HEK293T (cell line): ENCODE measurements around the gene FHL1.
A peak's percentile ranks its signal among the peaks of the same experiment; 100 is the strongest.

Source experiments
- CTCF ChIA-PET: fragments of 350-600 bp; formaldehyde crosslinking; extraction: SDS; loops from one replicate; lab custom pipeline; 2021; ENCODE audit warnings: antibody characterized with exemption, inconsistent platforms; lab: Yijun Ruan, JAX
- POLR2A ChIA-PET: fragments of 350-600 bp; formaldehyde crosslinking; extraction: SDS; loops from one replicate; lab custom pipeline; 2020; ENCODE audit warnings: antibody characterized with exemption, inconsistent platforms; lab: Yijun Ruan, JAX
- DNase-seq: peaks from one replicate; pipeline ENCODE4 v3.0.0; 2012; ENCODE audit warnings: mixed read lengths; ENCODE audit errors: extremely low spot score
- ARNT ChIP-seq: fragments of 450-650 bp; IDR thresholded peaks from 2 replicates; pipeline ENCODE4 v1.6.1; 2017; ENCODE audit warnings: mild to moderate bottlenecking
- BHLHE40 ChIP-seq: fragments of 450-650 bp; IDR thresholded peaks from 2 replicates; pipeline ENCODE4 v1.6.1; 2016; ENCODE audit warnings: mild to moderate bottlenecking, moderate library complexity, borderline replicate concordance
- CTBP1 ChIP-seq: fragments of 450-650 bp; IDR thresholded peaks from 2 replicates; pipeline ENCODE4 v1.6.1; 2016; ENCODE audit warnings: borderline replicate concordance
- ELF4 ChIP-seq: fragments of 450-650 bp; IDR thresholded peaks from 2 replicates; pipeline ENCODE4 v1.6.1; 2017; ENCODE audit warnings: antibody characterized with exemption
- FOXA1 ChIP-seq: fragments of 450-650 bp; IDR thresholded peaks from 2 replicates; pipeline ENCODE4 v1.6.1; 2016; ENCODE audit warnings: mild to moderate bottlenecking
- FOXK2 ChIP-seq: fragments of 450-650 bp; IDR thresholded peaks from 2 replicates; pipeline ENCODE4 v1.6.1; 2016; ENCODE audit warnings: mild to moderate bottlenecking
- FOXM1 ChIP-seq: fragments of 450-650 bp; IDR thresholded peaks from 2 replicates; pipeline ENCODE4 v1.6.1; 2017; ENCODE audit warnings: mild to moderate bottlenecking, borderline replicate concordance
- HDGF ChIP-seq: fragments of 450-650 bp; IDR thresholded peaks from 2 replicates; pipeline ENCODE4 v1.6.1; 2017; ENCODE audit warnings: antibody characterized with exemption, borderline replicate concordance
- L3MBTL2 ChIP-seq: fragments of 450-650 bp; conservative IDR thresholded peaks from 2 replicates; pipeline ENCODE4 v1.6.1; 2016; ENCODE audit warnings: mild to moderate bottlenecking
- LEF1 ChIP-seq: fragments of 450-650 bp; IDR thresholded peaks from 2 replicates; pipeline ENCODE4 v1.6.1; 2017; ENCODE audit warnings: mild to moderate bottlenecking, borderline replicate concordance
- NFRKB ChIP-seq: fragments of 450-650 bp; IDR thresholded peaks from 2 replicates; pipeline ENCODE4 v1.6.1; 2016; ENCODE audit warnings: mild to moderate bottlenecking, moderate library complexity
- SP1 ChIP-seq: fragments of 450-650 bp; IDR thresholded peaks from 2 replicates; pipeline ENCODE4 v1.6.1; 2017
- SUZ12 ChIP-seq: fragments of 450-650 bp; IDR thresholded peaks from 2 replicates; pipeline ENCODE4 v1.6.1; 2016; ENCODE audit warnings: mild to moderate bottlenecking
- TARDBP ChIP-seq: fragments of 450-650 bp; IDR thresholded peaks from 2 replicates; pipeline ENCODE4 v1.6.1; 2016
- ZNF384 ChIP-seq: fragments of 450-650 bp; IDR thresholded peaks from 2 replicates; pipeline ENCODE4 v1.6.1; 2016
- TF ChIP-seq, protein P1 (sequence below): fragments of 450-650 bp; IDR thresholded peaks from 2 replicates; pipeline ENCODE4 v1.6.1; 2016

FHL1 gene

DNA sequence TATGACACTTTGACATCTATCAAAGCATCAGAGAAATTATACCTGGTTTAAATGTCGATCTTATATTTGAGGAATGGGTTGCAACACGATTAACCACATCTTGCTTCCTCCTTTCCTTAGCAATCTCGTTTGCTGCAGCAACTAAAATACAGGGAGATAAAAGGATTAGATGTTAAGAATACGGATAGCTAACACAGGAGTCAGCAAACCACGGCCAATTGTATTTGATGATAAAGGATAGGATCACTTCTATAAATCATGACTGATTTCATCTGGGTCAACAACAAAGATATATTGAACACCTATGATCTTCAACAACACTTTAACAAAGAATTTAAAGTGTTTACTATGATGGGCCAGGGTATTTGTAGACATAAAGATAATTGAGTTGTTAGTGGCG lies 98.9 kb downstream of the FHL1 start:
- CTCF ChIA-PET = no interaction called here

GRCh38 chrX:136250191-136251040 lies 103.1 kb downstream of the FHL1 start:
- ChIA-PET POLR2A (interaction anchor here (0.7 kb wide), 1 partner anchor 29 kb away, joined by 3 read pairs; no protein-coding TSS in a partner anchor), CTCF (no interaction called here)
- DNase-seq = peak; percentile 41
- TF ChIP-seq, protein P1, sequence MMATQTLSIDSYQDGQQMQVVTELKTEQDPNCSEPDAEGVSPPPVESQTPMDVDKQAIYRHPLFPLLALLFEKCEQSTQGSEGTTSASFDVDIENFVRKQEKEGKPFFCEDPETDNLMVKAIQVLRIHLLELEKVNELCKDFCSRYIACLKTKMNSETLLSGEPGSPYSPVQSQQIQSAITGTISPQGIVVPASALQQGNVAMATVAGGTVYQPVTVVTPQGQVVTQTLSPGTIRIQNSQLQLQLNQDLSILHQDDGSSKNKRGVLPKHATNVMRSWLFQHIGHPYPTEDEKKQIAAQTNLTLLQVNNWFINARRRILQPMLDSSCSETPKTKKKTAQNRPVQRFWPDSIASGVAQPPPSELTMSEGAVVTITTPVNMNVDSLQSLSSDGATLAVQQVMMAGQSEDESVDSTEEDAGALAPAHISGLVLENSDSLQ = no peak
- TF ChIP-seq HDGF (no peak), L3MBTL2 (no peak), CTBP1 (no peak), ARNT (no peak), ELF4 (no peak), SP1 (no peak), NFRKB (no peak), ZNF384 (no peak), FOXA1 (no peak), LEF1 (no peak), FOXM1 (no peak), SUZ12 (no peak), BHLHE40 (no peak), FOXK2 (no peak)

More for the DNA sequence above, 98.9 kb downstream of the FHL1 start:
- TF ChIP-seq, protein P1 = peak; percentile 22; the same call in 1 of the 2 replicates
- TF ChIP-seq FOXK2 = no peak
- POLR2A ChIA-PET = no interaction called here
- DNase-seq = no peak

DNA sequence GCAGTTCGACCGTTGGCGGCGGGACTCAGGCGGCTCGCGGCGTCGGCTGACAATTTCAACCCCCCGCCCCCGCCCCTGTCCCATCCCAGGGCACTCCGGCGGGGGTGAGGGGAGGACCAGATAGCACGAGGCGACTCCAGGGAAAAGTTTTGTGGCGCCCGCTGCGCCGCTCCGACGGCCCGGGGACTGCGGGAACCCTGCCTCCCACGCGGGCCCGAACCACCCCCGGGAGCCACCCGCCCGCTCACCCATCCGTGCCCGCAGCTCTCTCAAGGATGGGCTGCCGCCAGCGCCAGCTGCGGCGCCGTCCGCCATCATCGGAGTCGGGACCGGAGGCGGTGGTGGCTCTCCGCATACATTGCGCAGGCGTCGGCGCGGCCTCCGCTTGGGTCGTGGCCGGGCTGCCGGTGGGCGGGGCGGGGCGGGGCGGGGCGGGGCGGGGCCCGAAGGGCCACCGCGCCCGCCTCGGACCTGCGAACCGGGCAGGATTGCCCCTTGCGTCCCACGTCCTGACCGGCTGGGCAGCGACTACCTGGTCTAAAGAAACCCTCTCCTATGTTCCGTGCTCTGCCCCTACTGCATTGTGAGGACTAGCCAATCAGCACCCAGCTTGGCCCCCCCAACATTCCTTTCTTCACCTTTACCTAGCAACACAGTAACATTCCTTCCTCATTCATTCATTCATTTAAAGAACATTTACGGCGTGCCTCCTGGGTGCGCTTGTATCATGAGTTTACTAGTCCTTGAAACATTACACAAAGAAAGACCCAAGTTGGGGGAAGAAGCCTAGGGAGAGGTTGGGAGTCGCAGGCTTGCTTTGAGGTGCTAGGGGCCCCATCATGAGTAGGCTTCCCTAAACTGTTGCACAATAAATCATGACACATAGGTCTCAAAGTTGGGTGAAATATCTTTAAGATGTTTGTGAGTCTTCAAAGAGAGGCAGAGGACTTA lies 104.0 kb downstream of the FHL1 start, which contains the start of gene MAP7D3:
Gene MAP7D3, minus strand, starts transcription at position 360 of the 951 bp plus-strand sequence. Its CDS starts 42 bp downstream, at position 318.
- no peak for TF ChIP-seq FOXK2
- peak; percentile 47 for TF ChIP-seq L3MBTL2

DNA sequence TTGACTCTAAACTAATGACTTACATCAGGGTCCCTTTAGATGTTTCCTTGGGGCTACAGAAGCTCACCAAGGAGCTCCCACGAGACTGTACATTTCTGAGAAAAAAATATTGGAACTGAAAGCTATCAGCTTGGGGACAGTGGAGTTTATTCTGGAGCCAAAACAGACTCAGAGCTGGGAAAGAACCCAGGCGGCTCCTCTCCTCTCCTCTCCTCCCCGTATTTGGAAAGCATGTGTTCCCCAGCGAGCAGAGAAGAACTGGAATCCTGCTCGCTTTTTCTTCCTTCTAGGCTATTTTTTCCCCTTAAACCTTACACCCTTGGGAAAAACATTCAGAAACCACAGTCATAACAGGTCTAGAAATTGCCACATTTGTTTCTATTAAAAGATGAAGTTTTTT lies 108.2 kb downstream of the FHL1 start:
- no peak for DNase-seq
- ChIA-PET CTCF (interaction anchor here (1.0 to 3.0 kb wide), 4 partner anchors 13 to 439 kb away, joined by 3 to 14 read pairs (median 4); no protein-coding TSS in a partner anchor), POLR2A (no interaction called here)
- TF ChIP-seq FOXA1 (no peak), L3MBTL2 (no peak), LEF1 (no peak), SP1 (no peak)

More for the DNA sequence above, 104.0 kb downstream of the FHL1 start, which contains the start of gene MAP7D3:
- ChIA-PET POLR2A (no interaction called here), CTCF (no interaction called here)
- peak; percentile 90 for DNase-seq

DNA sequence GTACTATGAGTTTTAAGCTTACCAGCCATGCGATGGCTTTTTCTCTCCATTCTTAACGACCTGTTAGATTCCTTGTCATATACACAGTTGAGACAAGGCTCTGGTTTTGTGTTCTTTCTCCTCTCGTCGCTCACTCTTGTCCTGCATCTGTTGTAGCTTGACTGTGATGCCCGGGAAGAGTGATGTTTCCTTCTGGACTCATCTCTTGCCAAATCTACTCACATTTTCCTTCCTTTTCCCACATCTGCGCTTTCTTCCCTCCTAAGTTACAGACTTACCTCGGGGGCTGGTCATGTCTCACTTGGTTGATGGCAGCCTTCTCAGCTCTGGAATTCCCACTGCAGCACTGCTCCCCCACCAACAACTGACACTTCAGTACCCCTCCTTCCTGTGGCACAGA lies 108.7 kb downstream of the FHL1 start:
- TF ChIP-seq CTBP1 (no peak), LEF1 (no peak), L3MBTL2 (no peak), SP1 (no peak), ZNF384 (no peak), FOXM1 (no peak), TARDBP (no peak), BHLHE40 (no peak), ELF4 (no peak), FOXA1 (no peak), ARNT (no peak), FOXK2 (no peak), SUZ12 (no peak)
- TF ChIP-seq, protein P1 = no peak
- POLR2A ChIA-PET = no interaction called here
- CTCF ChIA-PET = interaction anchor here (0.6 to 3.0 kb wide), 5 partner anchors 12 to 439 kb away, joined by 3 to 14 read pairs (median 3); no protein-coding TSS in a partner anchor
- DNase-seq = no peak

DNA sequence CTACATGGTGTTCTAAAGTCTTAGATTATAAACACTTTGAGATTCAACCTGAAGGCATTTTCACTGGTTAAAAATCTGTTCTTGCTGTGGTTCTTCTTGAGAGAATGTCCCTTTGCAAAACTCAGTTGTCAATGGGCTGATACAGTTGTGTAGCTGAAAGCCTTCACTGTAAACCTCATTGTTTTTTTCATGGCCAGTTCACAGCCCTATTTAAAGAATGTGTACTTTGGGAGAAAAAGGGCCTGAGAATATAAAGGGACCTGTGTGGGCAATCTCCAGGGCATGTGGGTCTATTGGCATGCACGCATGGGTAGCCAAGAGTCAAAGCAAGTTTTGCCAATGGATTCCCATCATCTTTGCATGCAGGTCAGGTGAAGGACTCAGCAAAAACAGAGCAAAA lies 111.6 kb downstream of the FHL1 start:
- POLR2A ChIA-PET = no interaction called here
- TF ChIP-seq L3MBTL2 (no peak), HDGF (no peak), SUZ12 (no peak), BHLHE40 (no peak)
- TF ChIP-seq, protein P1 = no peak
- no peak for DNase-seq
- CTCF ChIA-PET = interaction anchor here (0.9 kb wide), 1 partner anchor 9 kb away, joined by 4 read pairs; no protein-coding TSS in a partner anchor
